GM12878 (cell line): ENCODE results near the gene GPR179. TPM values are rescaled to one million over a fixed set of nuclear protein-coding genes. Genes with fewer than 3 reads are reported as not detected.

Experiments used
- IRF4 ChIP-seq: IDR thresholded peaks from 2 replicates; pipeline ENCODE4 v1.6.1; 2011; ENCODE audit warnings: low read depth, low read length
- POU2F2 ChIP-seq: IDR thresholded peaks from 3 replicates; pipeline ENCODE4 v1.6.1; 2011; ENCODE audit warnings: low read depth, mild to moderate bottlenecking, low read length, borderline replicate concordance
- YY1 ChIP-seq: IDR thresholded peaks from 2 replicates; pipeline ENCODE4 v1.6.1; 2011; ENCODE audit warnings: low read depth, mild to moderate bottlenecking, low read length
- polyA plus RNA-seq, 11 experiments: library from polyadenylated mRNA; depleted of rRNA in 4 of 11; unstranded in 6 of 11; stranded (reverse) in 5 of 11; fragments of >200 nt; fragmentation: Nextera tagmentation in 4 of 11; fragmentation: Illumina TruSeq in 1 of 11; extraction: Ambion mirVana in 4 of 11; extraction: Trizol in 1 of 11; gene quantifications; 1 replicate in 1 of 11; 2 replicates in 10 of 11; pipeline versions ENCODE4 v1.2.1 to v1.2.3, GENCODE V29; 2011 to 2016; ENCODE audit warnings: inconsistent platforms in 2 of 11, missing spikeins in 2 of 11, low read depth in 1 of 11
- total RNA-seq, 4 experiments: library from RNA; depleted of rRNA in 3 of 4; stranded (reverse); fragments of >200 nt in 3 of 4; fragmentation: Illumina TruSeq in 1 of 4; extraction: Trizol in 1 of 4; gene quantifications; 2 replicates each; pipeline versions ENCODE4 v1.2.1 to v1.2.3, GENCODE V29; 2013 to 2021
- TF ChIP-seq, protein P1 (sequence below), 3 experiments: IDR thresholded peaks in 2 of 3; conservative IDR thresholded peaks in 1 of 3; 2 replicates each; pipeline ENCODE4 v1.5.1; 2011; ENCODE audit warnings: low read depth in 3 of 3, low read length in 3 of 3, mild to moderate bottlenecking in 3 of 3, control low read depth in 2 of 3, moderate library complexity in 2 of 3, inconsistent platforms in 1 of 3, mixed read lengths in 1 of 3; ENCODE audit not compliant: control insufficient read depth in 2 of 3, insufficient read depth in 1 of 3; ENCODE audit errors: extremely low read depth in 1 of 3
- TF ChIP-seq, protein P2 (sequence below): IDR thresholded peaks from 2 replicates; pipeline ENCODE4 v1.6.1; 2011; ENCODE audit warnings: mild to moderate bottlenecking, low read depth, low read length, moderate library complexity; ENCODE audit not compliant: insufficient replicate concordance

GPR179 gene
- total and polyA plus RNA-seq, 10 of the 15 experiments (the other 5 are each of a cell fraction or from before 2014, with no cell fraction given), result under 0.01 to 0.08 (median 0.01) TPM; not detected in 3

DNA sequence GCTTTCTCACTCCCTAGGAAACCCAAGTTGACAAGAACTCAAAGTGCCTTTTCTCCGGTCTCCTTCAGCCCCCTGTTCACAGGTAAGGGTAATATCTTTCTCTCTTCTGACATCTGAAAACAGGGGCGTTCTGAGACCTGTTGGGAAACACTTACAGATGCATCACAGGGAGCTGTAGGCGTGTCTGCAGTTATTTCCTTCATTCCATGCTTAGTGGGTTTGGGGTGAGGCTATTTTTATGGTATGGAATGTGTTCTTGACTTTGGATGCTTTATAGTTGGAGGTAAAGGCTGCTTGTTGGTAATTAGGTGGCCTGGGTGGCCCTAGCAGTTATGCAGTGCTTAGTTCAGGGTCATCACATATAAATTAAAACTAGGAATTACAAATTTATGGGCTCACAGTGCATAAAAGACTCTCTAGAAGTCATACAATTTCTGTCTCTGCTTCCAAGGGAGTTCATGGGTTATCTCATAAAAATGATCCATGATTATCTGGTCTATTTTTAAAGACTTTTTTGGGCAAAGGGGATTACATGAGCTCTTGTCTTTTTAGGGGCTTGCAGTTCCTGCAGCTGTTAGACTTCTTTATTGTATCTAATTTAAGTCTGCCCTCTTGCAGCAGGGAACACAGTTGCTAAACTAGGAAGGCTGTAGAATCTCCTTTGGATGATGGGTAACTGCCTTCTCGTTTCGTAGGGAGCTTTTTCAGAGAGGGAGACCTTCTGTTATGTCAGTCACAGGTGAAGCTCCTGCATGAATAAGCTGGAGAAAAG lies 18.1 kb upstream of the GPR179 start (continued):
- TF ChIP-seq, protein P1, sequence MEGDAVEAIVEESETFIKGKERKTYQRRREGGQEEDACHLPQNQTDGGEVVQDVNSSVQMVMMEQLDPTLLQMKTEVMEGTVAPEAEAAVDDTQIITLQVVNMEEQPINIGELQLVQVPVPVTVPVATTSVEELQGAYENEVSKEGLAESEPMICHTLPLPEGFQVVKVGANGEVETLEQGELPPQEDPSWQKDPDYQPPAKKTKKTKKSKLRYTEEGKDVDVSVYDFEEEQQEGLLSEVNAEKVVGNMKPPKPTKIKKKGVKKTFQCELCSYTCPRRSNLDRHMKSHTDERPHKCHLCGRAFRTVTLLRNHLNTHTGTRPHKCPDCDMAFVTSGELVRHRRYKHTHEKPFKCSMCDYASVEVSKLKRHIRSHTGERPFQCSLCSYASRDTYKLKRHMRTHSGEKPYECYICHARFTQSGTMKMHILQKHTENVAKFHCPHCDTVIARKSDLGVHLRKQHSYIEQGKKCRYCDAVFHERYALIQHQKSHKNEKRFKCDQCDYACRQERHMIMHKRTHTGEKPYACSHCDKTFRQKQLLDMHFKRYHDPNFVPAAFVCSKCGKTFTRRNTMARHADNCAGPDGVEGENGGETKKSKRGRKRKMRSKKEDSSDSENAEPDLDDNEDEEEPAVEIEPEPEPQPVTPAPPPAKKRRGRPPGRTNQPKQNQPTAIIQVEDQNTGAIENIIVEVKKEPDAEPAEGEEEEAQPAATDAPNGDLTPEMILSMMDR (IDR thresholded peaks at IDR 0.05 in 2 of 3, conservative IDR thresholded peaks at IDR 0.05 in 1 of 3; ENCODE audit: control insufficient read depth in 2 of 3, extremely low read depth in 1 of 3, insufficient read depth in 1 of 3, low read depth in 3 of 3, low read length in 3 of 3), result no peak
- TF ChIP-seq, protein P2, sequence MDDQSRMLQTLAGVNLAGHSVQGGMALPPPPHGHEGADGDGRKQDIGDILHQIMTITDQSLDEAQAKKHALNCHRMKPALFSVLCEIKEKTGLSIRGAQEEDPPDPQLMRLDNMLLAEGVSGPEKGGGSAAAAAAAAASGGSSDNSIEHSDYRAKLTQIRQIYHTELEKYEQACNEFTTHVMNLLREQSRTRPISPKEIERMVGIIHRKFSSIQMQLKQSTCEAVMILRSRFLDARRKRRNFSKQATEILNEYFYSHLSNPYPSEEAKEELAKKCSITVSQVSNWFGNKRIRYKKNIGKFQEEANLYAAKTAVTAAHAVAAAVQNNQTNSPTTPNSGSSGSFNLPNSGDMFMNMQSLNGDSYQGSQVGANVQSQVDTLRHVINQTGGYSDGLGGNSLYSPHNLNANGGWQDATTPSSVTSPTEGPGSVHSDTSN, result no peak
- no peak for TF ChIP-seq YY1
- no peak for TF ChIP-seq IRF4
- no peak for TF ChIP-seq POU2F2
- TF ChIP-seq, all 136 proteins: peak for 0
